HepG2 (cell line): ENCODE data around the gene FBXO5. TPM values are rescaled to one million over a fixed set of nuclear protein-coding genes. Genes with fewer than 3 reads are reported as not detected.

Experiments
- E2F1 ChIP-seq: sonication (generic); formaldehyde crosslinking; IDR thresholded peaks from 2 replicates; pipeline ENCODE4 v1.5.0; 2020; ENCODE audit warnings: missing genetic modification reagents
- ISL2 ChIP-seq: sonication (generic); formaldehyde crosslinking; IDR thresholded peaks from 2 replicates; pipeline ENCODE4 v1.5.0; 2020; ENCODE audit warnings: missing genetic modification reagents
- MAF1 ChIP-seq: sonication (generic); formaldehyde crosslinking; IDR thresholded peaks from 2 replicates; pipeline ENCODE4 v1.5.0; 2020; ENCODE audit warnings: missing genetic modification reagents, borderline replicate concordance
- MBD4 ChIP-seq: IDR thresholded peaks from 2 replicates; pipeline ENCODE4 v1.6.1; 2012; ENCODE audit warnings: low read length, inconsistent platforms, borderline replicate concordance
- MTF1 ChIP-seq: sonication (generic); formaldehyde crosslinking; IDR thresholded peaks from 2 replicates; pipeline ENCODE4 v1.5.0; 2020; ENCODE audit warnings: missing genetic modification reagents
- NFE2L1 ChIP-seq: sonication (generic); formaldehyde crosslinking; IDR thresholded peaks from 2 replicates; pipeline ENCODE4 v1.4.0; 2020; ENCODE audit warnings: missing genetic modification reagents, mild to moderate bottlenecking, borderline replicate concordance
- PBX2 ChIP-seq: IDR thresholded peaks from 2 replicates; pipeline ENCODE4 v1.6.1; 2016; ENCODE audit warnings: control low read depth
- RAD21 ChIP-seq: fragments of 450-650 bp; formaldehyde crosslinking; IDR thresholded peaks from 2 replicates; pipeline ENCODE4 v1.5.0; 2020; ENCODE audit warnings: mild to moderate bottlenecking
- SMAD3 ChIP-seq: sonication (generic); formaldehyde crosslinking; IDR thresholded peaks from 2 replicates; pipeline ENCODE4 v1.4.0; 2020; ENCODE audit warnings: missing genetic modification reagents
- SMC3 ChIP-seq: IDR thresholded peaks from 2 replicates; pipeline ENCODE4 v1.6.1; 2011; ENCODE audit warnings: low read length, improper control_type of control experiment
- ZBTB4 ChIP-seq: sonication (generic); formaldehyde crosslinking; IDR thresholded peaks from 2 replicates; pipeline ENCODE4 v1.4.0; 2020; ENCODE audit warnings: missing genetic modification reagents, mild to moderate bottlenecking, borderline replicate concordance
- ZNF552 ChIP-seq: sonication (generic); formaldehyde crosslinking; IDR thresholded peaks from 2 replicates; pipeline ENCODE4 v1.9.0; 2022; ENCODE audit warnings: missing genetic modification reagents, mild to moderate bottlenecking, borderline replicate concordance
- ZNF788 ChIP-seq: sonication (generic); formaldehyde crosslinking; IDR thresholded peaks from 2 replicates; pipeline ENCODE4 v1.5.0; 2020; ENCODE audit warnings: mild to moderate bottlenecking, missing genetic modification reagents, borderline replicate concordance
- ZNF839 ChIP-seq: sonication (generic); formaldehyde crosslinking; IDR thresholded peaks from 2 replicates; pipeline ENCODE4 v1.4.0; 2020; ENCODE audit warnings: missing genetic modification reagents, mild to moderate bottlenecking, borderline replicate concordance
- polyA plus RNA-seq, 8 experiments: library from polyadenylated mRNA; depleted of rRNA in 3 of 8; stranded (reverse) in 7 of 8; unstranded in 1 of 8; fragments of >200 nt; fragmentation: Illumina TruSeq in 4 of 8; extraction: Trizol in 4 of 8; gene quantifications; 2 replicates each; pipeline versions ENCODE4 v1.2.1 to v1.2.3, GENCODE V29; 2011 to 2016; ENCODE audit warnings: low read depth in 4 of 8, missing spikeins in 1 of 8, mixed read lengths in 1 of 8; ENCODE audit not compliant: insufficient read depth in 1 of 8
- total RNA-seq, 5 experiments: library from RNA; depleted of rRNA; stranded (reverse); fragments of >200 nt; fragmentation: Illumina TruSeq; extraction: Trizol; gene quantifications; 2 replicates each; pipeline ENCODE4 v1.2.3, GENCODE V29; 2016; ENCODE audit warnings: low read depth in 1 of 5

Gene FBXO5
- total and polyA plus RNA-seq, 2 of the 13 experiments (the other 11 are each of a cell fraction or from before 2014, with no cell fraction given) = 15.8 to 41.5 TPM

- no peak for TF ChIP-seq PBX2
- TF ChIP-seq MAF1 (CRISPR knock-in tag) = no peak
- TF ChIP-seq MTF1 (CRISPR knock-in tag) = no peak
- TF ChIP-seq ZNF788 (CRISPR knock-in tag) = no peak
- TF ChIP-seq E2F1 (CRISPR knock-in tag) = no peak
- peak; percentile 68 for TF ChIP-seq RAD21 (CRISPR knock-in tag)
- 0 out of 2 replicates have a peak, but pooled peaks have one; percentile 25 for TF ChIP-seq SMAD3 (CRISPR knock-in tag)
- TF ChIP-seq ZNF839 = no peak
- no peak for TF ChIP-seq NFE2L1 (CRISPR knock-in tag)
- TF ChIP-seq MBD4 = no peak
- TF ChIP-seq SMC3 = peak; percentile 79
- TF ChIP-seq ZNF552 = no peak
- 0 out of 2 replicates have a peak, but pooled peaks have one; percentile 29 for TF ChIP-seq ISL2
- TF ChIP-seq ZBTB4 (CRISPR knock-in tag) = no peak
- TF ChIP-seq, all 625 proteins: peak for 10
These were observed 34.6 kb downstream of the FBXO5 start (continued) for GRCh38 chr6:152948150-152948768.
